Mucosa of gallbladder (tissue), 1 donor: ENCODE data around the gene CADPS. TPM values are rescaled to one million over a fixed set of nuclear protein-coding genes. Genes with fewer than 3 reads are reported as not detected.

Experiments used
- DNase-seq: peaks from one replicate; pipeline ENCODE4 v3.0.0-alpha.2; 2020; ENCODE audit warnings: low spot score
- total RNA-seq: library from RNA; stranded (reverse); gene quantifications from one replicate; pipeline ENCODE4 v1.2.1, GENCODE V29; 2021
- donor health status: DM: no; HTN: no; CAD: no.

CADPS gene
- total RNA-seq, 1 donor from 2014 or later: 37.2 TPM

DNA sequence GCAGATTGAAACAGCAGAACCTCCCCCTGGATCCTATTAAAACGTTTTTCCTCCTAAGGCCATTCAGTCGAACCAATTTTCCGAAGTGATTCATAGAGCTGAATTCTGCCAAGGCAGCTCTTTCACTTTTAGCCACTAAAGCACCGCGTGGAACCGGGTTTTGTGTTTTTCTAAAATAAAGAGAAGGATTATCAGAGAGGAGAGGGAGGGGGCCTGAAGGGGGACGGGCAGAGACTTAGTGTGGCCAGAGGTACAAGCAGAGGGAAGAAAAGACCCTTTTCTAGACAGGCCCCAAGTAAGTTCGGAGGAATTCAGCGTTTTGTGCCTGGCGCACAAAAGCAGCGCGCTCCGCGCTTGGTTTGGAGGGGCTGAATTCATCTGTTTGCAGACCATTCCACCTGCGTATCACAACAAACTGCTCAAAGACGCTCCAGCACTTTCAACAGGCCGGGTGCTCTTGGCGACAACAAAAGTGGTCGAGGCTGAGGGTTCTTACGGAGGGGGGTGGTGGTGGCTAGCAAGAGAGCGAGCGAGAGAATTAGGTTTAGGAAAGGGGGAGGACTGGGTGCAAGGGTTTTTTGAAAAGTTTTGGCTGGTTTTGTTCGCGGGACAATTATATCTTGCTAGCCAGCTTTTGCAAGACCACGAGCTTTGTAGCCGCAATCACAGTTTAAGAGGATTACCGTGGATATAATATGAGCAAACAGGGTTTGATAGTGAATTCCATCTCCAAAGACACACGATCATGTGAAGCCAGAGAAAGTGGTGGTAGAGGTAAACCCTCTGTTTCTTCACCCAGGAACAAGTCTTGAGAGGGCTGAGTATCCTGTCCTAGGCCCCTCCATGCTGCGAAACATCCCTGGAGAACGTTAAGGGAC, 500.6 kb downstream of the CADPS start:
- DNase-seq: no peak

DNA sequence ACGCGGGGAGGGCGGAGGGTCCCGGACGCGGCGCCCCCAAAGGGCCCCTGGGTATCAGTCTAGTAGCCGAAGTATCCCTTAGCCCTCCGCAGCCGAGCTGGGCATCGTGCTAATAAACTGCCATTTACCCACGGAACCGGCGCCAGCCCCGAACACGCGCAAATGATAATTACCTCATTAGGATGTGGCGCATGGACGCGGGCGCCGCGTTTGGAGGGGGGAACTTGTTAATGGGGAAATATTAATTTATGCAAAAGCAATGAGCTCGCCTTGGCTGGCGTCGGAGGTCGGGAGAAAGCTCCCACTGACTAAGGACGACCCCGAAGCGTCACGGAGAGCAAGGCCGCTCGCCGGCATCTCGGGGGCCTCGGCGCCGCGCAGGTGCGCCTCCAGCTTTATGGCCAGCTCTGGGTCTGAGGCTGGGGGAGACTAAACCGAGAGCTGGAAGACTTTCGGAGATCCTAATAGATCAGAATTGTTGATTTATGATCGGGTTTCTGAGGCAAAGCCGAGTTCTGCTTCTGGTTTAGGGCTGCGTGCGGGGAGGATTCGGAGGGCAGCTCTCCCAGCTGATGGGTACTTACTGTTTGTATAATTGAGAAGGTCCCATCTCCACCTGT, 501.4 kb downstream of the CADPS start:
- no peak for DNase-seq

DNA sequence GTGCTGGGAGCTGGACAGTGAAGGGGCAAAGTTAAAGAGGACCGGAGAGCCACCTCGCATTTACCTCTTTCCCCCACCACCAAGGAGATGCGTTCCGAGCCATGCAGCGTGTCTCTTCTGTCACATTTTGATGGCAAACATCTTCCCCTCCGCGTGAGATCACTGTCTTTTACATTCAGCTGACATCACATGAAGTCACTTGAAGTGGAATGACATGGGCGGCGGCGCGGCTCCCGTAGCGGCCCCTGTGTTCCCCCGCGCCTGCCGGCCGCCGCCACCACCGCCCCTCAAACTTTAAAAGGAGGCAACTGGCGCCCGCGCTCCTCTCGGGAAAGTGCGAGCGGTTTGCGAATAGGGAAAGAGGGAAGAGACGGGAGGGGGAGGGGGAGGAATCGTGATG, 502.0 kb downstream of the CADPS start, which contains the start of gene FEZF2:
TSS of gene FEZF2 (minus strand) at position 336 of the 400 bp plus-strand sequence. CDS start 682 bp downstream, outside the sequence.
- DNase-seq: no peak

DNA sequence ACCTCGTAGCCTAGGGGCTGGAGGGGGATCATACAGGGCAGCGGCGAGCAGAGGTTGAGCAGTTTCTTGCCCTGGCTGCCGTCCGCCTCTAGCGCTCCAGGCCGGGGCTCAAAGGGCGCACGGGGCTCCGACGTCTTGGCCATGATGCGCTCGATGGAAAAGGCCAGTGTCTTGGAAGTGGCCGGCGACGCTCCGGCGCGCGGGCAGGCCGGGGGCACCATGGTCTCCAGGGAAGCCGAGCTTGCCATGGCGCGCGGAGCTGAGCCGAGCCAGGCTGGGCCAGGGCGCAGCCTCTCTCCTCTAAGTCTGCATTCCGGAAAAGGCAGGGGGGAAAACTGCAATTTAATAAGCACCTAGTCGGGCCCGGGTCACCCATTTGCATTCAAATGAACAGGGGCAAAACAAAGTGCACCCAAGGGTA, 502.6 kb downstream of the CADPS start:
- no peak for DNase-seq

DNA sequence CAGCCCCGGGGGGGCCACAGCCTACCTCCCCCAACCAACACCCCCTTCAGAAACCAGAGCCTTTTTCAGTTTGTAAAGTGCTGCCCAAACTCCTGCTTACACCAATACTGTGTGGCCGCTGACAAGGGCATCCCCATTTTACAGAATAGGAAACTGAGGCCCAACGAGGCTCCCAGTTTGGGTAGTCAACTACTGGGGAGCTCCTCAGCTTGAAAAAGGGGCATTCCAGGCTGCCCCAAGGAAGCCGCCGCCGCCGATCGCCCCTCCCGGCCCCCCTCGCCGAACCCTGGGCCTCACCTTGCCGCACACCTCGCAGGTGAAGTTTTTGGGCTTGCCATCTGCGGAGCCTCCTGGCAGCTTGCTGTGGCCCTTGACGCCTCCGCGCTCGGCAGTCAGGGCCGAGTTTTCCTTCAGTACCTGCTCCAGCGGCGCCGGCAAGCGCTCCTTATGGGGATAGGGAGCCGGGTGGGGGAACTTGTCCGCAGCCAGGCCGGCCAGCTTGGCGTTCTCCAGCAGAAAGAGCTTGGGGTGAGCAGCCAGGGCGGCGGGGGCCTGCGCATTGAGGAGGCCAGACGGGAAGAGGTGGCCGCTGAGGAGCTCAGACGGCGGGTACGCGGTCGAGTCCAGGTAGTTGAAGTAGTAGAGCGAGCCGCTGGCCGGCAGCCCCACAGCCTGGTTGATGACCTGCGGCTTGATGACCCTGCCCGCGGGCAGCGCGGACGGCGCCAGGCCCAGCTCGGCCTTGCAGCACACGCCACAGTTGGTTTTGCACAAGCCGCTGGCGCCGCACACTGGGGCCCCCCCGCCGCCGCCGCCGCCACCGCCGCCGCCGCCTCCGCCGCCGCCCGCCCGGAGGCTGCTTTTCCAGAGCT, 503.3 kb downstream of the CADPS start:
- no peak for DNase-seq

DNA sequence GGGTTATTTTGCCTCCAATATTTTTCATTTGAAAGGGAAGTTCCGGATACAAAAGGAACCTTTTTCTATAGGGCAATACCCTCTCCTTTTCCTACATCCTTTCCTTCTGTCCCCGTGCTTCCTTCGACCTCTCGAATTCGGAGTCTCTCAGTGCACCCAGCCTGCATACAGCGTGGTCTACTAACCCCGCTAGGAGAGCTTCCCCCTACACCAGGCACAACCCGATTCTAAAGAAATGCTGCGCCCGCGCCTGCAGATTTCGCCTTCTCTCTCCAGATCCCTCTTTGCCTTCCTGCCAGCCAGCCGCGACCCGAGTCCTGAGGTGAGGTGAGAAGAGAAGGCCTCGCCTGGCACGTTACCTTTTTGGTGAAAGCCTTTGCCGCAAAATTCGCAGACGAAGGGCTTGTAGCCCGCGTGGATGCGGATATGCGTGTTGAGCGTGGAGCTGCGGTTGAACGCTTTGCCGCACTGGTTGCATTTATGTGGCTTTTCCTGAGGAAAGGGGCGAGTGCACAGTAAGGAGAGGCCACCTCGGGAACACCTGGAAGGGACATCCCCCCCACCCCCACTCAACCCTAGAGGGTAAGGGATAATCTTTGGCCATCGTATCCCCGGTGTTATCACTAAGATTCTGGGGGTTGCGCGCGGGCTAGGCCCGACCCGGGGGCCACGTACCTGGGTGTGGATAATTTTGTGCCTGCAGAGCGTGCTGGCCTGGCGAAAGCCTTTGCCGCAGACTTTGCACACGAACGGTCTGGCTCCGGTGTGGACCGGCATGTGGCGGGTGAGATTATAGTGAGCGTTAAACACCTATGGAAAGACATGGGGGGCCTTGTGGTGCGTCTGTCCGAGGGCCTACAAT, 504.1 kb downstream of the CADPS start:
- DNase-seq: no peak

DNA sequence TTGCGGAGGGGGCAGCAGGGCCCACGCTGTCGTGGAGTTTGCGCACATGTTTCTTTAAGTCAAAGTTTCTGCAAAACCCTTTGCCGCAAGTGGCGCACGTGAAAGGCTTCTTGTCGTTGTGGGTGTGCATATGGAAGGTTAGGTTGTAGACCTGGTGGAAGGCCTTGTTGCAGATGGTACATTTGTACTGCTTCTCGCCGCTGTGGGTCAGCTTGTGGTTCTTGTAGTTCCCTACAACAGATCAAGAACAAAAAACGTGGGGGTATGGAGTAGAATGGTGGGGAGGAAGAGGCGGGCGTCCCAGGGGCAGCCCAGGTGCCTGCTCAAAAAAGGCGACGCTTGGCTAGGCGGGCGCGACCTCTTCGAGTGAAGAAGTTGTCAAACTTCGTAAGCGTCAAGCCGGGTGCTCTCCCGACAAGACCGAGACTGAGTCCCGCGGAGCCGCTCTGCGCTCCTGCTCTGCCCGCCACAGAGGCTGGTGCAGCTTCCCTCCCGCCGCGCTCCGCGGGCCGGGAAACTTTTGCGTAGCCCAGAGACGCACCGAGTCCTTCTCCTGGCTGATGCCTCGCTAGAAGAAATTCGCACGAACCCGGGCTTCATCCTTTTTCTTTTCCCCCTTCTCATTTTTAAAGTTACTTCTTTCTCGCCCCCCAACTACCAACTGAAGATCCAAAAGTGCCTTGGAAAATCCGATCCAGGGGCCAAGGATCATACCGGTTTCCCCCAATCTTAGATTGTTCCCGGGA, 504.9 kb downstream of the CADPS start:
- no peak for DNase-seq

DNA sequence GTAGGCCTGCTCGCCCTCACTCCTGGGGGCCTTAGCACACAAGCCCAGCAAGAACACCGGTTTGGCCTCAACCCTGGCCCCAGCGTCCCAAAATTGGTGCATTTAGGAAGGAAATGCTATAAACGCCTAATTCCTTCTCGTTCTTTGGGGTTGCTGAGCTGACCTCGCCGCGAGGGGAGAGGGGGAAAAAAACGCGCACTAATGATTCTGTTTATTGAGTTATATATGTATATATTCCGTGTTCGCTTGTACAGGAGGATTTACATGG, 505.8 kb downstream of the CADPS start:
- DNase-seq: no peak

DNA sequence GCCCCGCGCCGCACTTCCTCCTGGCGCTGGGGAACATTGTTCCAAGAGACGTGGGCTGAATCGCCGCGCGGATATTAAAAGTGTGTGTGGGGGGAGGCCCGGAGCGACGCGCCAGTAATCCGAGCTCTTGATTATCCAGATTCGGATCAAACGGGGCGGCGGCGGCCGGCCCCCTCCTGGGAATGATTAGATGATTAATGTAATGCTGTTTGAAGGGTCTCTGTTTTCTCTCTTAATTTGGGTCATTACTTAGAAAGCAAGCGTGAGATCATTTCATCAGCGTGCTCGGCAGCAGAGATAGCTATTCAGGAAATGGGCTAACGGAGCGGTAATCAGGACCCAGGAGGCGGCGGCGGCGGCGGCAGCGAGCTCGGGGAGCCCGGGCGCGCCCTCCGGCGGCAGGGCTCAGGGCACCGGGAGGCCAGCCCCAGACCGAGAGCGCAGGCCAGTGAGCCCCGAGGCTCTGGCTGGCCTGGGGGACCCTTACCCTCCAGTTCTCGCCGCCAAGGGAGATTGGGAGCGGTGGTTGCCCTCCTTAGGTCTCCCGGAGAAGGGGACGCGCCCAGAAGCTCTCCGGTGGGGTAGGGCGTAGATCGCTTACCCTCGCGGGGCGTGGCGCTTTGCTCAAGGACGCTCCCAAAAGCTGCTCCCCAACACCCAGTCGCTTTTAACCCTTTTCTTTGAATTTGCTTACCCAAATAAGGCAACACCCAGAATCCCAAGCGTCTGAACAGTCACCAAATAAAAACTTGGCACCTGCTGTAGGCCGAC, 506.3 kb downstream of the CADPS start:
- no peak for DNase-seq

DNA sequence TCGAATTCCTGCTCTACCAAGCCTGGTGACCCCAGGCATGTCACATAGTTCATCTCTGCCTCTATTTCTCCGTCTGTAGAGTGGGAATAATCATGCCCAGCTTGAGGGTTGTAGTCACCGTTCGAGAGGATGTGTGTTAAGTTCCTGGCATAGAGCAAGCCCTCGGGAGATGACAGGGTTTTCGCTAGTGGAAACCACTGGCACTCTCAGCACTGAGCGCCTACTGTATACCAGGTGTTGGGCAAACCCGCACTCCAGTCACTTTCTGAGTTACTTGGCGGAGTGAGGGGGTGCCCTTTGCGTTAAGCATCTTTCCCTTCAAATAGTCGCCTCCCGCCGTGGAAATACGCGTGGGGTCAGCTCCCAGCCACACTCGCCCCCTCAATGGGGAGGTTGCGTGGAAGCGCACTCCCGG, 506.9 kb downstream of the CADPS start:
- no peak for DNase-seq

DNA sequence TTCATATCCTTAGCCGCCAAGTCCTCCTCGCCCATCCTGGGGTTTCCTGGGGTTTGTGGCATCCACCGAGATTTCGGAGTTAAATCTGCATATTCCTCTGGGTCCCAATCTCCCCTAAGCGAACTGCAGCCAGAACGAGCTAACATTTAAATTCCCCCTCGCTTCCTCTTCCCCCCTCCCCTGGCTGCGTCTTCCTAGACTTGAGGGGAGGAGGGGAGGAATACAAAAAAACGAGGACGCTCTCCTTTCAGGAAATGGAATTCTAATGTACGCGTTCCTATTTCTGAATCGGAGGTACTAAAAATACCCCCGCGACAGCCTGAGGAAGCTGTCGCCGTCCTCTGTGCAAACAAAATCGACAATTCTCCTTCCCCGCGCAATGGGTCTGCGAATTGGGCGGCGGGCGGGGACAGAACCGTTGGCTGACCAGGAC, 507.4 kb downstream of the CADPS start:
- DNase-seq: no peak

DNA sequence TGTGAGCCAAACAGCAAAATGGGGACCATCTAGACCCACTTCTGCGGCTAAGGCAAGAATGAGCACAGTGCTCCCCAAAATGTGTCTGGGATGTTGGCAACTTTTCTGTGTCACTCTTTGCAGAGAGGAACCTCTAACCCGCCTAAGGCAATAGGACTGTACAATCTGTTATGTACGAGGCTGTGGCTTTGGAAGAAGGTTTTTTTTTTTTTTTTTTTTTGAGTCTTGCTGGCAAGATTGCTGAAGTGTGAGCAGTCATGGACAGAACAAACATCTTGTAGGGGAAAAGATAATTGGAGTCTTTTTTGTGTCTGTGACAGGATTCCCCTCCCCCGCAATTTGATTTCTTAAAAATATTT, 509.1 kb downstream of the CADPS start:
- no peak for DNase-seq

DNA sequence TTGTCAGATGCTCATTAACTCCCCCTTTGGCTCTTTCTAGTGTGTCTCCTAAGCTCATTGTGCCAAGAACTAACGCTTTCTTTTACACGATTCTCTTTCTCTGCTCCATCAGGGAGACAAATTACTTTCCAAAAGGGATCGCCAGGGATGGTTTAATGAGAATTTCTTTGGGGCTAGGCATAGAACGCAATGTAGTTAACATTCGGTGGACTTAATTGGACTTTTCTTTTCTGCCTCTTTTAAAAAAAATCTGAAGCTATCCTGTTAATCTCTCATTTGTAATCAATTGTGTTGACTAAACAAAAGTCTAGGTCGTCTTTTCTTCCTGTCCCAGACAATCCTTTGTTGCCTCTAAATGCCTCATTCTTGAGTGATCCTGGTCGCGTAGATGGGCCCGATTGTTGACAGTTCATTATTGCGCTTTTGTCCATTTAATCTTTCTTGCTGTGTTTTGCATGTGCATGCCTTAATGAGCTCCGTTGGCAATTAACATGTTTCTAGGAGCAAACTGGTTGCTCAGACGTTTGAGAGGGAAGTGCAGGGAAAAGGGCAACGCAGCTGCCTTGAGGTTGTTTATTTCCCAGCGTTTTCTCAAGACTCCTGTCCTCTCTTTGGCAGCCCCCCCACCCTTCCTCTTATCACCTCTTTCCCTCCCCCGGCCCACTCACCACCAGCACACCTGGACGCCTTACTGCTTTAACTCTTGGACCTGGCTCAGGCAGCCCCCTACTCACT, 509.7 kb downstream of the CADPS start:
- DNase-seq: no peak

DNA sequence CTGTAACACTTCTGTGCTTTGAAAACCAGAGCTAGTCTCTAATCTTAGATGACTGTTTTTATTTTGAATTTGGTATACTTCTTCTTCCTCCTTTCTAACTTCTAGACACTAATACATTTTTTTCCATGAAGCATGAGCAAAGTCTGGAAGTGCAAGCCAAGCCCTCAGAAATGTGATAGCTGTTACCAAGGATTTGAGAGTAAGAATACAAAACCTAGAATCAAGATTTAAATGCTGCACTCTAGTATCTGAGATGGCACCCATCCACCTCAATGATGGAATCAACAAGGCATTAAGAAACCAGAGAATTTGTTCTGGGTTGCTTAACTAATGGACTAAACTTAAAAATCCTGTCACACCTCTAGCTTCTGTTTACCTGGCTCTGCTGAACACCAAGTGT, 511.0 kb downstream of the CADPS start:
- DNase-seq: no peak

DNA sequence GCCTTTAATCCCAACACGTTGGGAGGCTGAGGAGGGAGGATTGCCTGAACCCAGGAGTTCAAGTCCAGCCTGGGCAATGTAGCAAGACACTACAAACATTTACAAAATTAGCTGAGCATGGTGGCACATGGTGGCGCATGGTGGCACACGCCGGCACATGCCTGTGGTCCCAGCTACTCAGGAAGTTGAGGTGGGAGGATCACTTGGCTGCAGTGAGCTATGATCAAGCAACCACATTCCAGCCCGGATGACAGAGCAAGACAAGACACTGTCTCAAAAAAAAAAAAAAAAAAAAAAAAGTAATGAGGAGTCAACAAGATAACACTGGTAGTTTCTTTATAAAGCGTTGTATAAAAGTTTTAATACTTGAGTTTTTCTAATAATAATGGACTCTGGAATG, 511.9 kb downstream of the CADPS start:
- DNase-seq: no peak

DNA sequence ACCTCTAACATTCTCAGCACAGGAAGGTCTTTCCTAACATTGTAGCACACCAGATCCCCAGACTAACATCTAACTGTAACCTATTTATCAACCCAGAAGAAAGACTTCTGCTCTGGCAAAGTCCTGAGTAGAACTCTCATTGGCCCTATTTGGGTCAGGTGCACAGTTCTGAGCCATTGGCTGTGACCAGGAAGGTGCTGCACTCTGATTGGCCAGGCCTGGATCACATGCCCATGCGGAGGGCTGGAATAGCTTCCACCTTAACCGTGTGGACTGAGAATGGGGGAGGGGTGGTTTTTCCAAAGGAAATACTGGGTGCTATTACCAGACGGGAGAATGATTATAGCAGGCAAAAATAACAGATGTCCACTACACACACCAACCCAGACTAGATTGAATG, 513.4 kb downstream of the CADPS start:
- no peak for DNase-seq

DNA sequence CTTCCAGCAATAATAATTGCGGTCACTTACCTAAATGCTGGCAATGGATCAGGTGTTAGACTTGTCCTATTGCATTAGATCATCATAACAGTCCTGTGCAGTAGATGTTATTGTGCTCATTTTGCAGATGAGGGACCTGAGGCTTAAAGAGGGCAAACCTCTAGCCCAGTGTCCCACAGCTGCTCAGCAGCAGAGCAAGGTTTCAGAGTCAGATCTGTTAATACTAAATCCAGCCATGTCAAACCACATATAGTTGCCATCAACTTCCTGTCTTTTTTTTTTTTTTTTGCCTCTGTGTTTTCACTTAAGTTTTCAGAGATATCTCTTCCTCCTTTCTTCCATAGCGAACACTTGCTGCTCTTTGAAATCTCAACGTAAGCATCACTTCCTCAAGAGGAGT, 514.0 kb downstream of the CADPS start:
- no peak for DNase-seq

DNA sequence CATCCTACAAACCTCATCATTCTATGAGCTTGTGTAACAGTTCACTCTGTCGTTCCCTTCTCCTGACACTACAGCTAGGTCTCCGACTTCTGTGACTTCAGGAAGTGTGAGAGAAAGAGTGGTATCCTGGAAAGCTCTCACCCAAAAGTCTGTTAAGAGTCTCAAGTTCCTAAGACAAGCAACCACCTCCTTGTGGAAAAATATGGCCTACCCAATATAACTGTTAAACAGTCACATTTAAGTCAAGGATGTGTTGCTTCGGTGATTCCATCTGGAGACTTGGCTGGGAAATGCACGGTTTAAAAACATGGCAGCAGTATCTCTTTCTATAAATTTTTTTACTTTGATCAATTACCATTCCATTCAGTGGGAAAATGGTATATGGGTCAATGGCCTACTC, 515.7 kb downstream of the CADPS start:
- DNase-seq: no peak

DNA sequence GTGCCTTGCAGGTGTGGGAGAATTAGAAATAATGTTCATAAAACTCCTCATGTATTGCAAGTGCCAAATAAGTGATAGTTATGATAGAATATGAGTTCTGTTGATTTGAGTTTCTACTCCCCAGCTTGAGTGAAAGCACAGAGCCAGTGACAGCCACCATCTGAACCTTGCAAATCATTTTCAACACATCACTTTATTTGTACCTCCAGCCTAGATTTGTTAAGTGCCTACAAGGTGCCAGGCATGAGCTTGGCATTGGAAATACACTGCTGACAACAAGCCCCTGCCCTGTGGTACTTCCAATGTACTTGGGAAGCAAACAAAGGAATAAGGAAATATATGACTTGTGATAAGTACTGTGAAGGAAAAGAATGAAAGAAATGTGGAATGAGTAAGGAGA, 518.9 kb downstream of the CADPS start:
- DNase-seq: no peak
